Measurements from ENCODE around the gene BRPF1. TPM values are rescaled to one million over a fixed set of nuclear protein-coding genes. Genes with fewer than 3 reads are reported as not detected.

Gene BRPF1
- total RNA-seq, 4 donors from 2014 or later, result 19.4 to 36.6 (median 20.3) TPM

DNA sequence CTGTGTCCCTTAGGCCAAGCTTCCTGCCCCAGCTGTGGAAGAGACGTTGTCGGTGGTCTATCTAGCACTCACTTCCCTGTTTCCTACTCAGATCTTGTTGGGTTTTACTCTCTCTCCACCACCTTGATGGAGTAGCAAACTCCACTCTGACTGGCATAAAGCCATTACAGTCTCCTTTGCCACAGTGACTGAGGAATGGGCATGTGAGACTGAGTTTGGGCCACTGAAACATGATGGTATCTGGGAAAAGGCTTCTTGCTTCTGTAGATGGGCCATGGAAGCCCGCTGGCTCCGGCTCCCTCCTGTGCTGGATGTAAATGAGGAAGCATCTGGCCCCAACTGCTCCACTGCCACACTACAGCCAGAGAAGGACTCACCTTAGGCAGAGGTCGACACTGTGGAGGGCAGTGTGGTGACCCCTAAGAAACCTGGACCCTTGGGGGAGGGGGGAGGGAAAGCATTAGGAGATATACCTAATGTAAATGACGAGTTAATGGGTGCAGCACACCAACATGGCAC lies 47.6 kb downstream of the BRPF1 start:
- Histone ChIP-seq H3K4me3 (replicated peaks in 1 of 3) (no peak overlapping the region), H3K27ac (peak overlapping the region in 2 of 3 donors; percentile 13 to 24), H3K27me3 (no peaks in the 10 kb centered on the region), H3K9me3 (no peaks in the 10 kb centered on the region), H3K36me3 (peaks cover 5 to 17% of the 10 kb centered on the region in 2 donors), H3K4me1 (peaks cover 0 to 45% of the 10 kb centered on the region in 2 donors)
- 80 to 91% methylated on average over 6 of the region's 6 CpGs for WGBS, 2 donors
- TF ChIP-seq, protein P1, sequence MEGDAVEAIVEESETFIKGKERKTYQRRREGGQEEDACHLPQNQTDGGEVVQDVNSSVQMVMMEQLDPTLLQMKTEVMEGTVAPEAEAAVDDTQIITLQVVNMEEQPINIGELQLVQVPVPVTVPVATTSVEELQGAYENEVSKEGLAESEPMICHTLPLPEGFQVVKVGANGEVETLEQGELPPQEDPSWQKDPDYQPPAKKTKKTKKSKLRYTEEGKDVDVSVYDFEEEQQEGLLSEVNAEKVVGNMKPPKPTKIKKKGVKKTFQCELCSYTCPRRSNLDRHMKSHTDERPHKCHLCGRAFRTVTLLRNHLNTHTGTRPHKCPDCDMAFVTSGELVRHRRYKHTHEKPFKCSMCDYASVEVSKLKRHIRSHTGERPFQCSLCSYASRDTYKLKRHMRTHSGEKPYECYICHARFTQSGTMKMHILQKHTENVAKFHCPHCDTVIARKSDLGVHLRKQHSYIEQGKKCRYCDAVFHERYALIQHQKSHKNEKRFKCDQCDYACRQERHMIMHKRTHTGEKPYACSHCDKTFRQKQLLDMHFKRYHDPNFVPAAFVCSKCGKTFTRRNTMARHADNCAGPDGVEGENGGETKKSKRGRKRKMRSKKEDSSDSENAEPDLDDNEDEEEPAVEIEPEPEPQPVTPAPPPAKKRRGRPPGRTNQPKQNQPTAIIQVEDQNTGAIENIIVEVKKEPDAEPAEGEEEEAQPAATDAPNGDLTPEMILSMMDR (IDR thresholded peaks at IDR 0.05), result no peak
- DNase-seq, result no peak
- intact Hi-C loops (cut with DNase I), result no loop called here

- Histone ChIP-seq H3K4me1 (peaks cover 0 to 45% of the 10 kb centered on the region in 2 donors), H3K9me3 (no peaks in the 10 kb centered on the region), H3K4me3 (replicated peaks in 1 of 3) (no peak overlapping the region), H3K27ac (peak overlapping the region; percentile 40 to 76 (median 49)), H3K36me3 (peaks cover 5 to 25% of the 10 kb centered on the region in 2 donors), H3K27me3 (no peaks in the 10 kb centered on the region)
- DNase-seq, result peak; percentile 82 to 89
- TF ChIP-seq POLR2A (IDR thresholded peaks at IDR 0.05), result no peak
- TF ChIP-seq, protein P1 (IDR thresholded peaks at IDR 0.05), result no peak
- 64 to 74% methylated on average over 8 of the region's 8 CpGs for WGBS, 2 donors
- intact Hi-C loops (cut with DNase I), result no loop called here
Observed at GRCh38 chr3:9779721-9780457, 48.4 kb downstream of the BRPF1 start.

DNA sequence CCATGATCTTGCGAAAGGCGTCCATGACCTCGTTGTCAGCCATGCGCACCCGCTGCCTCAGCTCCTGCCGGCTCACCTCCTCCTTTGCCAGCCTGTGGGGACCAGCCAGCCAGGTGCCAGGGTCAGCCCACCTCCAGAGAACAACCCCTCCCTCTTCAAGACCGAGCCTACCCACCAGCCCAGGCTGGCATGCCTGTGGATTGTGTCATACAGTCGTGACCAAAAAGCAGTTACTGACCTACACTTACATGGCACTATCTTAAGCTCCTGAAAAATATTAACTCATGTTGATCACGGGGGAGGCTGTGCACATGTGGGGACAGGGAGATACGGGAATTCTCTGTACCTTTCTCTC lies 48.9 kb downstream of the BRPF1 start:
- H3K36me3 ChIP-seq, result peaks cover 11 to 29% of the 10 kb centered on the region in 2 donors

DNA sequence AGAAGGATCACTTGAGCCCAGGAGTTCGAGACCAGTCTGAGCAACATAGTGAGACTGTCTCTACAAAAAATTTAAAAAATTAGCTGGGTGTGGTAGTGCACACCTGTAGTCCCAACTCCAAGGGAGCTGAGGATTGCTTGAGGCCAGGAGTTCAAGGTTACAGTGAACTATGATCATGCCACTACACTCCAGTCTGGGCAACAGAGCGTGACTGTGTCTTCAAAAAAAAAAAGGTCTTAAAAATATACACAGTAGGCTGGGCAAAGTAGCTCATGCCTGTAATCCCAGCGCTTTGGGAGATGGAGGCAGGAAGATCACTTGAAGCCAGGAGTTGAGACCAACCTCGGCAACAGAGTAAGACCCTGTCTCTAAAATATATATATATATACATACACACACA lies 49.4 kb downstream of the BRPF1 start:
- Histone ChIP-seq H3K36me3 (peaks cover 14 to 32% of the 10 kb centered on the region in 2 donors), H3K27ac (peak overlapping the region; percentile 43 to 76 (median 49)), H3K4me3 (replicated peaks in 1 of 3) (no peak overlapping the region)

More for the DNA sequence above, 48.9 kb downstream of the BRPF1 start:
- Histone ChIP-seq H3K27ac (peak overlapping the region; percentile 43 to 76 (median 49)), H3K27me3 (no peaks in the 10 kb centered on the region), H3K9me3 (no peaks in the 10 kb centered on the region), H3K4me3 (replicated peaks in 1 of 3) (no peak overlapping the region), H3K4me1 (peaks cover 0 to 45% of the 10 kb centered on the region in 2 donors)
- TF ChIP-seq POLR2A (IDR thresholded peaks at IDR 0.05), result no peak
- TF ChIP-seq, protein P1 (IDR thresholded peaks at IDR 0.05), result no peak
- WGBS, 2 donors, result 79 to 85% methylated on average over 10 of the region's 10 CpGs
- intact Hi-C loops (cut with DNase I), result no loop called here
- DNase-seq, result peak; percentile 46 to 47

More for the DNA sequence above, 49.4 kb downstream of the BRPF1 start:
- intact Hi-C loops (cut with DNase I), result no loop called here
- DNase-seq, result no peak
- TF ChIP-seq, protein P1 (IDR thresholded peaks at IDR 0.05), result no peak
- TF ChIP-seq POLR2A (IDR thresholded peaks at IDR 0.05), result no peak
- WGBS, 2 donors, result 66 to 70% methylated on average over 4 of the region's 4 CpGs
- no peaks in the 10 kb centered on the region for H3K9me3 ChIP-seq
- H3K4me1 ChIP-seq, result peaks cover 0 to 45% of the 10 kb centered on the region in 2 donors
- H3K27me3 ChIP-seq, result no peaks in the 10 kb centered on the region
